Measurements from ENCODE around the gene ZFAND3. TPM values are rescaled to one million over a fixed set of nuclear protein-coding genes. Genes with fewer than 3 reads are reported as not detected.

The ZFAND3 gene
- total RNA-seq, 2 donors from 2014 or later, result 26.1 to 32.0 TPM

DNA sequence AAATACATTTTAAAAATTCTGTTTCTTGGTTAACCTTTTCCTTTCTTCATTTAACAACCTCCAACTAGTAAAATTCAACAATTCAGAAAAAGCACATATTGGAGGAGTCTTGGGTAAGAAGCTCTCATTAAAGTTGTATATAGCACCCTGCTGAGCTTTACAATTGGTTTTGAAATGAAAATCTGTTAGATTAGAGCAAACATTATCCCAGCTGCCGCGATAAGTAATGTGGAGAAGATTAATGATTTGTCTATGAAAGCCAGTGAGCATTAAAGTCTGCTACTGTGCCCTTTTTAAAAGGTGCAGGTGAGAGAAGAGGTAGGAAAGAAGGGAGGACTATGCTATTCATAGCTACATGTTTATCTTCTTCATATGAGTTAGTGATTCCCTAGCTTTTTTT is 201.5 kb downstream of the ZFAND3 start:
- Mint-ChIP-seq H3K27me3 (no peaks in the 10 kb centered on the region), H3K4me3 (no peak overlapping the region), H3K9me3 (no peaks in the 10 kb centered on the region), H3K4me1 (peaks cover 11% of the 10 kb centered on the region), H3K27ac (peak overlapping the region; percentile 20), H3K36me3 (ENCODE audit: low read depth) (no peaks in the 10 kb centered on the region)
- ATAC-seq (replicated peaks), result no peak

DNA sequence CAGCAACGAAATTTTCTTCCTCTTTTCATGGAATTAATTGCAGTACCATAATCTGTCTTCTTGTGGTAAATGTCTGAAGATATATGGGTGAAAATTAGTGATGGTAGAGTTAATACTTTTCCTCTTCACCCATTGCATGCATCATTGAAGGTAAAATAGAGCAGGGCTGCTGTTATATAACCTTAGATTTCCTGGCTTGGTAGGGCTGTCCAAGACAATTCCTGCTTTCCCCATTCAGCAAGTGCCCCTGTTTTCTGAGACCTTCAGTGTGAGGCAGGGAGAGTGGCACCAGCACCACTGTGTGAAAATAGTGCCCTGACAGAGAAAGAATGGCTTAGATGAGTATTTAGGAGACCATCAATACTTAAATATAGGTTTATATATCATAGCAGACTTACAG is 202.0 kb downstream of the ZFAND3 start:
- no peaks in the 10 kb centered on the region for H3K9me3 Mint-ChIP-seq
- no peaks in the 10 kb centered on the region for H3K36me3 Mint-ChIP-seq (ENCODE audit: low read depth)
- peaks cover 11% of the 10 kb centered on the region for H3K4me1 Mint-ChIP-seq
- H3K27ac Mint-ChIP-seq, result no peak overlapping the region
- H3K4me3 Mint-ChIP-seq, result no peak overlapping the region
- no peaks in the 10 kb centered on the region for H3K27me3 Mint-ChIP-seq
- ATAC-seq (replicated peaks), result no peak

DNA sequence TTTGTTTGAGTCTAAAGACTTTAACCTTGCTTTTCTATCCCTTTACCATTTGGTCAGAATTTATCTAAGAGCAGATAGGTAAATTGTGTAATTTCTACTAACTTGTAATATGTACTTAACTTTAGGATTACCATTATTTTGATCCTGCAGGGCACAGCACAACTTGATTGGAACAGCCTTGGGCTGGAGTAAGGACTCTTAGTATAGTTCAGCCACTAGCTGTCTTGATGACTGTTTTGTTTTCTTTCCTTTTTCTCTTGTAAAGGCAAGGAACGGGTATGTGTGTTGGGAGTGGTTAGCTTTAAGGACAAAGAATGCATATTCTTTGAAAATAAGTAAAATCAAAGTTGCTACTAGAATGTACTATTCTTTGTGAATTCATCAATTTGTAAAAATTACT is 203.2 kb downstream of the ZFAND3 start:
- peaks cover 20% of the 10 kb centered on the region for H3K4me1 Mint-ChIP-seq
- ATAC-seq (replicated peaks), result no peak
- no peaks in the 10 kb centered on the region for H3K36me3 Mint-ChIP-seq (ENCODE audit: low read depth)
- H3K27me3 Mint-ChIP-seq, result no peaks in the 10 kb centered on the region
- no peaks in the 10 kb centered on the region for H3K9me3 Mint-ChIP-seq
- no peak overlapping the region for H3K27ac Mint-ChIP-seq
- no peak overlapping the region for H3K4me3 Mint-ChIP-seq

DNA sequence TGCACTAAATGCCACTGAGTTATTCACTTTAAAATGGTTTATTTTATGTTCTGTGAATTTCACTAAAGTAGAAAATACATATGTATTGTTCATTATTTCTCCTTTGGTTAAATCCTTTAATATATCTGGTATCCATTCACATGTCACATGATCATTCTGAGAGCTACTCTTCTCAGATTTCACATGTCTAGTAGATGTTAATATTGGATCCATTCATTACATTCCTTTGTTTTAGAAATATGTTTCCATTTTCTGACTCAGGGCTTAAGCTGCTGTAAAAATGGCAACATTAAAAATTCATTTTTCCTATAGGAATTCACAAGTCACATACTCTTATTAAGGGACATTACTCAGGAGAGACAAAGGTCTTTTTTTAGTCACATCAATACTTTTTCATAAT is 205.4 kb downstream of the ZFAND3 start:
- Mint-ChIP-seq H3K36me3 (ENCODE audit: low read depth) (no peaks in the 10 kb centered on the region), H3K9me3 (no peaks in the 10 kb centered on the region), H3K27ac (no peak overlapping the region), H3K4me3 (no peak overlapping the region), H3K4me1 (peaks cover 33% of the 10 kb centered on the region), H3K27me3 (no peaks in the 10 kb centered on the region)
- ATAC-seq (replicated peaks), result no peak

DNA sequence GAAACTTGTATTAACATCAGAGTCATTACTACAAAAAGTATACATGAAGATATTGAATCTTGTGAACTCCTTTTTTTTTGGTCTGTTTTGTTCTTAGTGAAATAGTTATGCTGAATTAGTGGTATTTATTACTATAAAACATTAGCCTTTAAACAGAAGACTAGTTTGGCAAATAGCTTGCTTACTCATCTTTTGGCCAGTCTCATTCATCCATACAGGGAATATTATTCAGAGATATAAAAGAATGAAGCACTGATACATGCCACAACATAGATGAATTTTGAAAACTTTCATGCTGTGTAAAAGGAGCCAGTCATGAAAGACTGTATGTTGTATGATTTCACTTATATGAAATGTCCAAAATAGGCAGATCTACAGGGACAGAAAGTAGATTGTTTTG is 205.9 kb downstream of the ZFAND3 start:
- peaks cover 33% of the 10 kb centered on the region for H3K4me1 Mint-ChIP-seq
- no peaks in the 10 kb centered on the region for H3K9me3 Mint-ChIP-seq
- H3K4me3 Mint-ChIP-seq, result no peak overlapping the region
- no peak for ATAC-seq (replicated peaks)
- peaks cover 4% of the 10 kb centered on the region for H3K36me3 Mint-ChIP-seq (ENCODE audit: low read depth)
- H3K27me3 Mint-ChIP-seq, result no peaks in the 10 kb centered on the region
- H3K27ac Mint-ChIP-seq, result no peak overlapping the region

DNA sequence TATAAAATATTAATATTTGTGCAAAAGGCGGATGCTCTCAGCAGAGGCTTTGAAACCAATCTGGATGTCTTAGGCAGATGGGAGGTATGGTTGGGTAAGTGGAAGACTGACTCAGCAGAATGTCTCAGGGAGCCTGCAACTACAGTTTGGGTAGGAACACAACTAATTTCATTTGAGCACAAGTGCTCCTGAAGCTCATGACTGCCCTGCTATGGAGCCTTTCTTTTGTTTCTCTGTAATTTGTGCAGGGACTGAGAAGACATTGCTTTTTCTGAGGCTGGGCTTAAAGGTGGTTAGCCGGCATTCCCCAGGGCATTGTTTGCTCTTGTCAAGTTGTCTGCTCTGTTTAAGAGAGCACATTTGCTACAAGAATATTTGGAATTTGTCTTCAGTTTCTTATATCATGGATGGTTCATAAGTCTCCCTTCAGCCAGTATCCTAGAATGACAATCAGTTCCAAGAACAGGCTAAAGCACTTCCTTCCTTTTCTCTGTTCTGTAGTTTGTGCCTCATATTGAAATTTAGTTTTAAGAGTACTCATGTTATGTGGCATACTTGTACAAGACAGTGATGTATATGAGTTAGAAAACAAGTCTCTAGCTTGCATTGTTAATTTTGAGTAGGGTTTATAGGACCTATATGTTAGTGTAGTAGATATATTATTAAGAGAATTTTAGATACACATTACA is 208.3 kb downstream of the ZFAND3 start:
- peaks cover 43% of the 10 kb centered on the region for H3K4me1 Mint-ChIP-seq

DNA sequence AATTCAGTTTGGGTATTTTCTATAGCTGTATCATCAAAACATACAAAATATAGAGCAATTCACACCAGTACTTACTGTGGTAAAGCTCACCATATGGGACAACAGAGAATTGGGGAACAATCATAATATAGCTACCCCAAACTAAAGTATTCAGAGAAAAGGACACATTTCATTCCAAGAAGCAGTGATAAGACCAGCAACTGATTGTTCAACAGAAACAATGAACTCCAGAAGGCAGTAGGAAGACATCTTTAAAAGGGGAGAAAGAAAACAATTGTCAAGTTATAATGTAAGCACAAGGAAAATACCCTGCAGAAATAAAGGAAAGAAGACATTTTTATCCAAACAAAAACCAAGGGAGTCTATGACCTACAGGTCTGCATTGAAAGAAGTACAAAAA is 210.9 kb downstream of the ZFAND3 start:
- no peak overlapping the region for H3K27ac Mint-ChIP-seq
- H3K4me1 Mint-ChIP-seq, result peaks cover 38% of the 10 kb centered on the region
- no peaks in the 10 kb centered on the region for H3K9me3 Mint-ChIP-seq
- no peaks in the 10 kb centered on the region for H3K27me3 Mint-ChIP-seq
- H3K4me3 Mint-ChIP-seq, result no peak overlapping the region
- no peak for ATAC-seq (replicated peaks)
- peaks cover 4% of the 10 kb centered on the region for H3K36me3 Mint-ChIP-seq (ENCODE audit: low read depth)

More for the DNA sequence above, 208.3 kb downstream of the ZFAND3 start:
- Mint-ChIP-seq H3K9me3 (no peaks in the 10 kb centered on the region), H3K27ac (no peak overlapping the region), H3K4me3 (no peak overlapping the region), H3K27me3 (no peaks in the 10 kb centered on the region), H3K36me3 (ENCODE audit: low read depth) (peaks cover 4% of the 10 kb centered on the region)
- peak; percentile 83 for ATAC-seq (replicated peaks)

DNA sequence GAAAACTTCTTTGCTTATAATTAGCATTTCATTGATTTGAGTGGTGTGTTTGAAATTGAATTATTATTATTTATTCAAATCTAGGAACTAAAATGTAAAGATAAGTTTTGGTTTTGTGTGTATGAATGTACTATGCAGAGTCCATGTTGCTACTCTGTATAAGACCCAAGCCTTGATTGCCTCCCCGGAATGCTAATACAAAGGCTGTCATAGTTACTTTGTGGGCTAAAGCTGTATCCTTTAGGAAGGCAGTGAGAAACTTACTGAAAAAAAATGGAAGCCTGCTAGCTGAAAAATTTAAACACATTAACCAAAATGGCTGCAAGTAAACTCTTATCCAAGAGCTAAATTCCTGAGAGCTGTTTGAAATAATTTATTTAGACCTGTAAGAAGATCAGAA is 213.3 kb downstream of the ZFAND3 start:
- H3K4me1 Mint-ChIP-seq, result peaks cover 29% of the 10 kb centered on the region
- H3K9me3 Mint-ChIP-seq, result no peaks in the 10 kb centered on the region

DNA sequence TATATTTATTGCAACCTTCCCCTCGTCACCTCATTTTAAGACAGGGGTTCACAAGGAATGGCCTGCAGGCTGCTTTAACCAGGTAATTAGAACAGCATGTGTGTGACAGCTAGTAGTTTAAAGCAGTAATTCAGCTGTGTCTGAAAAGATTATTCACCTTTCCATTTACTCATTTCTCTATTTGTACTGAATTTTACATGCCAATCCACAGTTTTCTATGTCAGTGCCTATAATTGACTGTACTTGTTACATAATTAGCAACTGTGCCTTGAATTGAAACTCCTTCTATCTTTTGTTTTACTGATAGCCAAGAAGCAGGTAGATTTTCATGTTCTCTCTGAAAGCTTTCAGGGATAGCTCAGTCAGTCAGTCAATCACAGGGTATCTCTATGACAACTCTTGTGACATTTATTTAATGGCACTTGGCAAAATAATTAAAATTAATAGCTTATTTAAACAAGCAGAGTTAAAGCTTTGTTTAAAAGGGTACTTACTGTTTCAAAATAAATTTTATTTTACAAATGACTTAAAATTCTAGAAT is 214.0 kb downstream of the ZFAND3 start:
- Mint-ChIP-seq H3K27ac (no peak overlapping the region), H3K27me3 (no peaks in the 10 kb centered on the region), H3K4me1 (peaks cover 25% of the 10 kb centered on the region), H3K36me3 (ENCODE audit: low read depth) (peaks cover 4% of the 10 kb centered on the region), H3K4me3 (no peak overlapping the region), H3K9me3 (no peaks in the 10 kb centered on the region)
- peak; percentile 60 for ATAC-seq (replicated peaks)

More for the DNA sequence above, 213.3 kb downstream of the ZFAND3 start:
- no peak overlapping the region for H3K4me3 Mint-ChIP-seq
- H3K36me3 Mint-ChIP-seq (ENCODE audit: low read depth), result peaks cover 4% of the 10 kb centered on the region
- ATAC-seq (replicated peaks), result no peak
- H3K27ac Mint-ChIP-seq, result no peak overlapping the region
- no peaks in the 10 kb centered on the region for H3K27me3 Mint-ChIP-seq

DNA sequence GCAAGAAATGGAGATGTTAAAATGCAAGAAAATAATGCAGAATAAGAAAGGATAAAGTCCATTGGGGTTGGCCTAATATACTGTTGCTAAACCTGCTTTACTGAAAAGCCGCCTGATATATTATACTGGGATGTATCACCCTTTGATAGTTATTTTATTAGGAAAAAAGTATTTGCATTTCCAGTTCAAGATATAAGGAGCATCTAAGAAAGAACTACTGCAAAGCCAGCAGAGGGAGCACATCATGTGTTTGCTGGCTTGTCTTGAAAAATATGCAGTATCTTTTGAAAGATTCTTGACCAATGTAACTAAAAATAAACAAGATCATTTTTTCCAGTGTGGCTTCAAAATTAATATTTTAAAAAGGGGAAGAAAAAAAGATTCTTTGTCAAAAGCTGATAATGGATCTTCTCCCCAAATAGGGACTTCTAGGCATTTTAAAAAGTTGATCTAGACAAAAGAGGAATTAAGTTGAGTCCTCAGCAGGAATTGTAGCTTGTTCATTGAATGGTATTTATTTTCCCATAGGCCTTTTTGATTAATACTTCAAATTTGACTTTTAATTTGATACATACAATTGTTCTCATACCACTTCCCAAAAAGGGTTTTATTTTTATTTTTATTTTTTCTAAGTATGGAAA is 214.9 kb downstream of the ZFAND3 start:
- ATAC-seq (replicated peaks), result no peak
- no peaks in the 10 kb centered on the region for H3K27me3 Mint-ChIP-seq
- H3K27ac Mint-ChIP-seq, result no peak overlapping the region
- no peaks in the 10 kb centered on the region for H3K9me3 Mint-ChIP-seq
- H3K36me3 Mint-ChIP-seq (ENCODE audit: low read depth), result peaks cover 4% of the 10 kb centered on the region
- peaks cover 17% of the 10 kb centered on the region for H3K4me1 Mint-ChIP-seq
- H3K4me3 Mint-ChIP-seq, result no peak overlapping the region

DNA sequence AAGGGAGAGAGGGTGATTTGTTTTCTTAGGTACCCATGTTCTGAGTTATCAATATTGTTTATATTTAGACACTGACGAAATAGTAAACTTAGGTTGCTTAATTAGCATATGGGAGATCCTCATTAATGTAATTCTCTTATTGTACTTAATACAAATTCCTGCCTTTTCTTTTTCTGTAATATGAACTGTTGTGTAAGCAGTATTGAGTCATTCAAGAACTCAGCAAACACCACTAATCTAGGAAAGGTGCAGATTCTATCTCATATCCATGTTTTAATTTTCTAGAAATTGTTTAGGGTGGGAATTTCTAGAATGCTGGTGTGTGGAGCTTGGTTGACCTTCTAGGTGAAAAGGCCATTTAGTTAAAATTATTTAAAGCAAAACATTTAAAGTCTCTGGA is 216.0 kb downstream of the ZFAND3 start:
- no peak overlapping the region for H3K27ac Mint-ChIP-seq
- peaks cover 15% of the 10 kb centered on the region for H3K4me1 Mint-ChIP-seq
- no peak overlapping the region for H3K4me3 Mint-ChIP-seq

DNA sequence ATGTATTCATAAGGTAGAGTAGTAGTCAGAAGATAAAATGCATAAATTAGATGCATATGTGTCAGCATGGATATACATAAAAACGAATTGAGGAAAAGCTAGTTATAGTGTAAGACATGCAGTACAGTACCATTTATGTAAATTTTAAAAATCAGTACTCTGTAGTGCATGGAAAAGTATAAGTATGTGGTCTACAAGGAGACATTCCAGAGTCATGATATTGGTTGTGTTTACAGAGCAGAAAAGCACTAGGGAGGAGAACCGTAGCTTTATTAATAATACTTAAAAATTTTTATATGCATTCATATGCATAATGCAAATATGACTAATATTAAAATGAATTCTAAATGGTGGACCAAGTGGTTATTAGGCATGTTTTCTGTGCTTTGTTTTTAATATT is 220.0 kb downstream of the ZFAND3 start:
- Mint-ChIP-seq H3K36me3 (ENCODE audit: low read depth) (no peaks in the 10 kb centered on the region), H3K4me1 (peaks cover 4% of the 10 kb centered on the region), H3K27ac (no peak overlapping the region), H3K4me3 (no peak overlapping the region), H3K9me3 (no peaks in the 10 kb centered on the region), H3K27me3 (no peaks in the 10 kb centered on the region)
- no peak for ATAC-seq (replicated peaks)

More for the DNA sequence above, 216.0 kb downstream of the ZFAND3 start:
- ATAC-seq (replicated peaks), result no peak
- Mint-ChIP-seq H3K36me3 (ENCODE audit: low read depth) (no peaks in the 10 kb centered on the region), H3K27me3 (no peaks in the 10 kb centered on the region), H3K9me3 (no peaks in the 10 kb centered on the region)

DNA sequence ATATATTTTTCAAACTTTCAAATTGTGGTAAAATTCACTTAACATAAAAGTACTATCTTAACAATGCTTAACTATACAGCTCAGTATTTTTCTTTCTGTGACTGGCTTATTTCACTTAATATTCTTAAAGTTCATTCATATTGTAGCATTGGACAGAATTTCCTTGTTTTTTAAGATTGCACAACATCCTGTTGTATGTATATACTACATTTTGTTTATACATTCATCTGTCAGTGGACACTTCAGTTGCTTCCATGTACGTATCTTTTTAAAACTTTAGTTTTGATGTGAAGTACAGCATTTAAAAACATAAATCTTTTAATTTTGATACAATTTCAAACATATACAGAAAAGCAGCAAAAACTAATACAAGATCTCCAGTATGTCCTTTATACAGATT is 220.7 kb downstream of the ZFAND3 start:
- H3K4me3 Mint-ChIP-seq, result no peak overlapping the region
- no peaks in the 10 kb centered on the region for H3K27me3 Mint-ChIP-seq
- H3K4me1 Mint-ChIP-seq, result peaks cover 4% of the 10 kb centered on the region
- H3K36me3 Mint-ChIP-seq (ENCODE audit: low read depth), result no peaks in the 10 kb centered on the region
- no peaks in the 10 kb centered on the region for H3K9me3 Mint-ChIP-seq
- ATAC-seq (replicated peaks), result no peak
- no peak overlapping the region for H3K27ac Mint-ChIP-seq

DNA sequence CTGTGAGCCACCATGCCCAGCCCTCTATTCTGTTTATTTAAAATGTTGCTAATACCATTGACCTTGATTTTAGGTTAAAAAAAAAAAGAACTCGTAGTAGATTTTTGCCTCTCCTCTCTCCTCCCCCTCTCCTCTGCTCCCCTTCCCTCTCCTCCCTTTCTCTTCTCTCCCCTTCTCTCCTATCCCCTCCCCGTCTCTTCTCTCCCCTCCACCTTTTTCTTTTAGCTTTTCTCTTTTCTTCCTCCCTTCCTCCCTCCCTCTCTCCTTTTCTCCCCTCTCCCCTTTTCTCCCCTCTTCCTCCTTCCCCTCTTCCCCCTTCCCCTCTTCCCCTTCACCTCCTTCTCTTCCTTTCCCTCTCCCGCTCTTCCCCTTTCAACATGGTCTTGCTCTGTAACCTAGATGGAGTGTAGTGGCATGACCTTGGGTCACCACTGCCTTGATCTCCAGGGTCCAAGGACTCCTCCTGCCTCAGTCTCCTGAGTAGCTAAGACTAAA is 223.8 kb downstream of the ZFAND3 start:
- no peak overlapping the region for H3K27ac Mint-ChIP-seq
- no peaks in the 10 kb centered on the region for H3K4me1 Mint-ChIP-seq
- H3K4me3 Mint-ChIP-seq, result no peak overlapping the region
- H3K36me3 Mint-ChIP-seq (ENCODE audit: low read depth), result no peaks in the 10 kb centered on the region
- no peak for ATAC-seq (replicated peaks)
- no peaks in the 10 kb centered on the region for H3K27me3 Mint-ChIP-seq
- no peaks in the 10 kb centered on the region for H3K9me3 Mint-ChIP-seq

DNA sequence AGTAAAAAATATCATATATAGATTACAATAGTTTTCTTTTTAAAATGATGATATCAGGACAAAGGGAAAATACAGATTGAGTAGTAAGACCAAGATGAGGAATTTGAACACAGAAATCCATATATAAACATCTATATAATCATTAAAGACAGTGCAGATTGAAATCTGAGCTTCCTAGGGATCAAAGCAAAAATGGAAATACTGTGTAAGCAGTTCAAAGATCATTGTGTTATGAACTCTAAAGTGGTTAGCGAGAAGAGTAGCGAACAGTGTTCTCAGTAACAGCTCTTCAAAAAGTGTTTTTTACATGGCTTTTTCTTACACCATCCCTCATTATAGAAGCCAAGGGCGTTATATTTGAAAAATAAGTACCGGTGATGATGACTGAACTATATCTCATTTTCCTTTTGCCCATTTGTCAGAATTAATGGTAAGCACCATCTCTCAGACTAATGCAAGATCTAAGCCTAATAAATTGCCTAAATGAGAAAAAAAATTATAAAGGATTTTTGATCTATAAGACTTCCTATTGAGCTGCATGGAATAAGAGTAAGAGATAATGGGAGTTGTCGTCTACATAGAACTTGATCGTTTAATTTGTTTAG is 226.3 kb downstream of the ZFAND3 start:
- Mint-ChIP-seq H3K27ac (no peak overlapping the region), H3K36me3 (ENCODE audit: low read depth) (no peaks in the 10 kb centered on the region), H3K4me3 (no peak overlapping the region), H3K4me1 (peaks cover 6% of the 10 kb centered on the region), H3K9me3 (no peaks in the 10 kb centered on the region), H3K27me3 (no peaks in the 10 kb centered on the region)
- no peak for ATAC-seq (replicated peaks)

All from activated T-helper 17 cell treated with anti-CD3 and anti-CD28 coated beads, Interleukin-2, amount 50 U/mL, for 72 hours (primary cell).